ENCODE results near the gene SEMG1. TPM values are rescaled to one million over a fixed set of nuclear protein-coding genes. Genes with fewer than 3 reads are reported as not detected.

Gene SEMG1
- total and polyA plus RNA-seq, 4 donors, result not detected

- no peak for DNase-seq (ENCODE audit: low spot score)
- Histone ChIP-seq H3K27ac (ENCODE audit: low read depth in 1 of 2, low read length in 2 of 2) (no peak overlapping the region), H3K9ac (ENCODE audit: low read depth in 1 of 2, low read length in 2 of 2) (no peak overlapping the region), H3K9me3 (ENCODE audit: control insufficient read depth in 4 of 4, low read length in 3 of 4) (peaks cover 0 to 4% (median 2%) of the 10 kb centered on the region in 4 donors), H3K27me3 (ENCODE audit: control insufficient read depth in 4 of 4, insufficient read depth in 4 of 4, low read length in 3 of 4) (peaks cover 0 to 4% (median under 1%) of the 10 kb centered on the region in 4 donors), H3K4me3 (ENCODE audit: low read depth in 1 of 3, low read length in 3 of 3) (no peak overlapping the region), H3K36me3 (ENCODE audit: control insufficient read depth in 4 of 4, insufficient read depth in 3 of 4, low read depth in 1 of 4, low read length in 3 of 4) (no peaks in the 10 kb centered on the region), H3K4me1 (ENCODE audit: control insufficient read depth in 4 of 4, insufficient read depth in 4 of 4, low read length in 3 of 4) (no peaks in the 10 kb centered on the region)
- WGBS, result 68% methylated on average over 1 of the region's 1 CpG
- TF ChIP-seq SP1 (IDR thresholded peaks at IDR 0.05) (no peak), RAD21 (IDR thresholded peaks at IDR 0.05) (no peak), EGR1 (IDR thresholded peaks at IDR 0.05; ENCODE audit: low read depth in 2 of 2) (no peak), YY1 (IDR thresholded peaks at IDR 0.05) (no peak)
- TF ChIP-seq, protein P1, sequence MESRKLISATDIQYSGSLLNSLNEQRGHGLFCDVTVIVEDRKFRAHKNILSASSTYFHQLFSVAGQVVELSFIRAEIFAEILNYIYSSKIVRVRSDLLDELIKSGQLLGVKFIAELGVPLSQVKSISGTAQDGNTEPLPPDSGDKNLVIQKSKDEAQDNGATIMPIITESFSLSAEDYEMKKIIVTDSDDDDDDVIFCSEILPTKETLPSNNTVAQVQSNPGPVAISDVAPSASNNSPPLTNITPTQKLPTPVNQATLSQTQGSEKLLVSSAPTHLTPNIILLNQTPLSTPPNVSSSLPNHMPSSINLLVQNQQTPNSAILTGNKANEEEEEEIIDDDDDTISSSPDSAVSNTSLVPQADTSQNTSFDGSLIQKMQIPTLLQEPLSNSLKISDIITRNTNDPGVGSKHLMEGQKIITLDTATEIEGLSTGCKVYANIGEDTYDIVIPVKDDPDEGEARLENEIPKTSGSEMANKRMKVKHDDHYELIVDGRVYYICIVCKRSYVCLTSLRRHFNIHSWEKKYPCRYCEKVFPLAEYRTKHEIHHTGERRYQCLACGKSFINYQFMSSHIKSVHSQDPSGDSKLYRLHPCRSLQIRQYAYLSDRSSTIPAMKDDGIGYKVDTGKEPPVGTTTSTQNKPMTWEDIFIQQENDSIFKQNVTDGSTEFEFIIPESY (IDR thresholded peaks at IDR 0.05), result no peak
These were observed 41.9 kb upstream of the SEMG1 start for GRCh38 chr20:45164906-45165305.

DNA sequence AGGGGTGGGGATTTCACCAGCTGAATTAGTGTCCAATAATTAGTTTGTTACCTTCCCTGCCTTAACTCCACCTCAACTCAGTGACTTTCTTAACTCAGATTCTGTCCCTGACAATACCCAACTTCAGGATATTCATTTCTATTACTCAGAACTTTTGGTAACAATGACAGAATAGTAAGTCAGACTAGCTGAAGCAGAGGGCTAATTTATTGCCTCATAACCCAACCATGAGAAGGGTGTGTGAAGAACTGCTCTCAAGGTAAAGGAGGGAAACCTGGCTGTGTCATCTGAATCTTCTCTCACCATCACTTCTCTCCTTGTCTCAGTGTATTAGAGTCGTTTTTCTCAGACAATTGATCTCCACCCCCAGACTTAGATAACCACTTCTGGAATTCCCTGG lies 33.3 kb upstream of the SEMG1 start:
- H3K9ac ChIP-seq (ENCODE audit: low read depth in 1 of 2, low read length in 2 of 2), result no peak overlapping the region
- no peak for DNase-seq (ENCODE audit: low spot score)
- peaks cover 0 to 5% (median 1%) of the 10 kb centered on the region in 4 donors for H3K9me3 ChIP-seq (ENCODE audit: control insufficient read depth in 4 of 4, low read length in 3 of 4)
- H3K27ac ChIP-seq (ENCODE audit: low read depth in 1 of 2, low read length in 2 of 2), result no peak overlapping the region
- peaks cover 0 to 5% (median 0%) of the 10 kb centered on the region in 4 donors for H3K27me3 ChIP-seq (ENCODE audit: control insufficient read depth in 4 of 4, insufficient read depth in 4 of 4, low read length in 3 of 4)
- no peak overlapping the region for H3K4me3 ChIP-seq (ENCODE audit: low read depth in 1 of 3, low read length in 3 of 3)
- 12% methylated on average over 1 of the region's 1 CpG for WGBS
- no peaks in the 10 kb centered on the region for H3K4me1 ChIP-seq (ENCODE audit: control insufficient read depth in 4 of 4, insufficient read depth in 4 of 4, low read length in 3 of 4)
- H3K36me3 ChIP-seq (ENCODE audit: control insufficient read depth in 4 of 4, insufficient read depth in 3 of 4, low read depth in 1 of 4, low read length in 3 of 4), result no peaks in the 10 kb centered on the region
- TF ChIP-seq, protein P1 (IDR thresholded peaks at IDR 0.05), result no peak
- TF ChIP-seq YY1 (IDR thresholded peaks at IDR 0.05) (no peak), RXRA (IDR thresholded peaks at IDR 0.05) (no peak), HNF4A (conservative IDR thresholded peaks at IDR 0.05) (no peak), GABPA (IDR thresholded peaks at IDR 0.05 in 1 of 2, conservative IDR thresholded peaks at IDR 0.05 in 1 of 2) (no peak), FOXA2 (IDR thresholded peaks at IDR 0.05) (no peak)

- peaks cover 0 to 8% (median 0%) of the 10 kb centered on the region in 4 donors for H3K27me3 ChIP-seq (ENCODE audit: control insufficient read depth in 4 of 4, insufficient read depth in 4 of 4, low read length in 3 of 4)
- no peak within 1 kb of the TSS for H3K4me3 ChIP-seq (ENCODE audit: low read depth in 1 of 3, low read length in 3 of 3)
- no peaks in the 10 kb centered on the region for H3K4me1 ChIP-seq (ENCODE audit: control insufficient read depth in 4 of 4, insufficient read depth in 4 of 4, low read length in 3 of 4)
- WGBS, result 57% methylated on average over 8 of the region's 8 CpGs
- H3K9ac ChIP-seq (ENCODE audit: low read depth in 1 of 2, low read length in 2 of 2), result no peak within 1 kb of the TSS
- H3K9me3 ChIP-seq (ENCODE audit: control insufficient read depth in 4 of 4, low read length in 3 of 4), result peaks cover 0 to 5% (median 1%) of the 10 kb centered on the region in 4 donors
- DNase-seq (ENCODE audit: low spot score), result no peak
- H3K36me3 ChIP-seq (ENCODE audit: control insufficient read depth in 4 of 4, insufficient read depth in 3 of 4, low read depth in 1 of 4, low read length in 3 of 4), result no peaks in the 10 kb centered on the region
- no peak within 1 kb of the TSS for H3K27ac ChIP-seq (ENCODE audit: low read depth in 1 of 2, low read length in 2 of 2)
- no peak for TF ChIP-seq NR2F2 (IDR thresholded peaks at IDR 0.05)
- no peak for TF ChIP-seq REST (IDR thresholded peaks at IDR 0.05)
- TF ChIP-seq YY1 (IDR thresholded peaks at IDR 0.05), result no peak
- no peak for TF ChIP-seq MAX (IDR thresholded peaks at IDR 0.05)
- no peak for TF ChIP-seq EGR1 (IDR thresholded peaks at IDR 0.05; ENCODE audit: low read depth in 2 of 2)
- no peak for TF ChIP-seq FOXA2 (IDR thresholded peaks at IDR 0.05)
- TF ChIP-seq FOXA1 (IDR thresholded peaks at IDR 0.05), result no peak
- TF ChIP-seq RXRA (IDR thresholded peaks at IDR 0.05), result no peak
- no peak for TF ChIP-seq RAD21 (IDR thresholded peaks at IDR 0.05)
- no peak for TF ChIP-seq SP1 (IDR thresholded peaks at IDR 0.05)
- no peak for TF ChIP-seq GABPA (IDR thresholded peaks at IDR 0.05 in 1 of 2, conservative IDR thresholded peaks at IDR 0.05 in 1 of 2)
- TF ChIP-seq, protein P2, sequence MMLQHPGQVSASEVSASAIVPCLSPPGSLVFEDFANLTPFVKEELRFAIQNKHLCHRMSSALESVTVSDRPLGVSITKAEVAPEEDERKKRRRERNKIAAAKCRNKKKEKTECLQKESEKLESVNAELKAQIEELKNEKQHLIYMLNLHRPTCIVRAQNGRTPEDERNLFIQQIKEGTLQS (IDR thresholded peaks at IDR 0.05), result no peak
- no peak for TF ChIP-seq HNF4A (conservative IDR thresholded peaks at IDR 0.05)
- no peak for TF ChIP-seq JUND (IDR thresholded peaks at IDR 0.05)
- TF ChIP-seq TAF1 (conservative IDR thresholded peaks at IDR 0.05), result no peak
These were observed 32.1 kb upstream of the SEMG1 start, which contains the start of gene PI3 for GRCh38 chr20:45174434-45175364. TSS of gene PI3 (plus strand) at chr20:45174902. CDS start at chr20:45174923, 21 bp downstream.
